Measurements from ENCODE around the gene DYNC1I1. TPM values are rescaled to one million over a fixed set of nuclear protein-coding genes. Genes with fewer than 3 reads are reported as not detected.

Gene DYNC1I1
- total RNA-seq, 1 experiment from 2014 or later: 3.2 TPM

DNA sequence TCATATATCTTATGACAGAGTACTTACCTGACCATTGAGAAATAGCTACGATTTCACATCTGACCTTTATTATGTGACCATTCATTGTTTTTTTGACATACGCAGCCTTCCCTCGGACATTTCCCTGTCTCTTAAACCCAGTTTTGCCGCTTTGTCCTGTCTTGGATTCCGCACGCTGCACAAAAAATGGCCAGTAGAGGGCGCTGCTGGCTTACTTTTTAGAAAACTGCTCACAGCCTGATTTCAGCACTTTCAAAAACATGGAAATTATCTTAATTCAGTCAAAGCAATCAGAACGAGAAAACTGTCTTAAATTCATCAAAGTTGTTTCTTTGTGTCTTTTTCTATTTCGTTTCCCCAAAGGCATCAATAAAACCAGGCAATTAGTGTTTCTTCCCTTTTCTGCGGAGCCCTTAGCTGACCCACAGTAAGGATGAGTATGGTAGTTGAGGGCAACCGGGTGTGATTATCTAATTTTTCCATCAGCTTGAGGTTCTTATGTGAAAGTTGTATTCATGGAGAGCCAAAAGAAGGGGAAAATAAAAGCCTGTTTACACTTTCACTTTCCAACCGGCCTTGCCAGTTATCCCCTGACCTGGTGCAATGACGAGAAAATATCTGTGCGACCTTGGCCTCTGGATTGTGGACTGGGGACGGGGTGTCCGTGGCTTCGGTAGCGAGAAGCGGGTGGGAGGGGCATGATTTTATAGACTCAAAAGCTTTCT is 144.4 kb downstream of the DYNC1I1 start:
- H3K27ac ChIP-seq (ENCODE audit: insufficient read length, low read depth, low read length): no peak overlapping the region
- H3K23me2 ChIP-seq (ENCODE audit: insufficient read length, low read depth, low read length, poor library complexity, severe bottlenecking): no peaks in the 10 kb centered on the region
- no peak overlapping the region for H2AFZ ChIP-seq (ENCODE audit: low read length)
- peak; percentile 96 for TF ChIP-seq CTCF (conservative IDR thresholded peaks at IDR 0.05)
- H3K23ac ChIP-seq (ENCODE audit: insufficient read length, low read depth, low read length): no peak overlapping the region
- H3K79me1 ChIP-seq (ENCODE audit: insufficient read depth, low read depth, low read length, poor library complexity, severe bottlenecking): no peaks in the 10 kb centered on the region
- no peak overlapping the region for H3K9ac ChIP-seq (ENCODE audit: extremely low read depth, insufficient read length, low read length)
- no CpG with 5 or more reads among the region's 19 CpGs for WGBS (ENCODE audit: extremely low coverage, insufficient read length, low lambda C conversion rate)
- H2BK5ac ChIP-seq (ENCODE audit: insufficient read length, low read length): no peak overlapping the region
- Mint-ChIP-seq H3K9me3 (no peaks in the 10 kb centered on the region), H3K4me3 (no peak overlapping the region), H3K36me3 (ENCODE audit: insufficient read depth in 1 of 3, low read depth in 3 of 3) (no peaks in the 10 kb centered on the region), H3K4me1 (peaks cover 2 to 5% of the 10 kb centered on the region in 2 experiments), H3K27me3 (ENCODE audit: low read depth) (peaks cover 16% of the 10 kb centered on the region), H3K27ac (no peak overlapping the region)
- H3K4ac ChIP-seq (ENCODE audit: low read depth, low read length): no peak overlapping the region
- no peak overlapping the region for H2AK5ac ChIP-seq (ENCODE audit: insufficient read length, low read length)
- no peak overlapping the region for H3K4me2 ChIP-seq (ENCODE audit: insufficient read depth, insufficient read length, low read length)
- H3K14ac ChIP-seq (ENCODE audit: insufficient read depth, low read length): no peak overlapping the region
- no peaks in the 10 kb centered on the region for H3K79me2 ChIP-seq (ENCODE audit: insufficient read depth, low read length)
- no peak overlapping the region for H2BK12ac ChIP-seq (ENCODE audit: insufficient read length, low read depth, low read length)
- no peaks in the 10 kb centered on the region for H4K20me1 ChIP-seq (ENCODE audit: control insufficient read depth, insufficient read depth, insufficient read length)
- no peak overlapping the region for H2BK15ac ChIP-seq (ENCODE audit: low read depth, low read length)
- H4K91ac ChIP-seq (ENCODE audit: insufficient read length, low read depth, low read length): no peak overlapping the region
- no peak overlapping the region for H4K8ac ChIP-seq (replicated peaks; ENCODE audit: insufficient read length, low read depth, low read length)
- H3K18ac ChIP-seq (ENCODE audit: insufficient read length, low read depth, low read length): no peak overlapping the region
- peaks cover 2% of the 10 kb centered on the region; the same call in 1 of the 2 replicates for H3K4me1 ChIP-seq (ENCODE audit: insufficient read depth, low read length)
- H3K27me3 ChIP-seq (ENCODE audit: insufficient read depth, low read length): no peaks in the 10 kb centered on the region; the same call in 1 of the 2 replicates
- peak; percentile 64 for DNase-seq
- no peaks in the 10 kb centered on the region for H3K9me3 ChIP-seq (ENCODE audit: control insufficient read depth, low read depth, low read length)
- H2BK120ac ChIP-seq (ENCODE audit: low read depth, low read length, poor library complexity, severe bottlenecking): no peak overlapping the region
- no peak overlapping the region for H3K56ac ChIP-seq (ENCODE audit: insufficient read length, low read depth, low read length)
- H4K5ac ChIP-seq (ENCODE audit: insufficient read length, low read depth, low read length): no peak overlapping the region
- H3T11ph ChIP-seq (ENCODE audit: low read length): no peak overlapping the region
- H2BK20ac ChIP-seq (ENCODE audit: low read depth, low read length, poor library complexity, severe bottlenecking): no peak overlapping the region
